Measurements from ENCODE around the gene FOXD4L6. TPM values are rescaled to one million over a fixed set of nuclear protein-coding genes. Genes with fewer than 3 reads are reported as not detected.
"Not testable (repeated sequence)": the region's sequence is repeated elsewhere in the genome, so short reads cannot be mapped to it uniquely, and the experiment has no call there.

Gene FOXD4L6
- under 0.01 TPM in 1 of 2 replicates, not detected in the other for total RNA-seq

DNA sequence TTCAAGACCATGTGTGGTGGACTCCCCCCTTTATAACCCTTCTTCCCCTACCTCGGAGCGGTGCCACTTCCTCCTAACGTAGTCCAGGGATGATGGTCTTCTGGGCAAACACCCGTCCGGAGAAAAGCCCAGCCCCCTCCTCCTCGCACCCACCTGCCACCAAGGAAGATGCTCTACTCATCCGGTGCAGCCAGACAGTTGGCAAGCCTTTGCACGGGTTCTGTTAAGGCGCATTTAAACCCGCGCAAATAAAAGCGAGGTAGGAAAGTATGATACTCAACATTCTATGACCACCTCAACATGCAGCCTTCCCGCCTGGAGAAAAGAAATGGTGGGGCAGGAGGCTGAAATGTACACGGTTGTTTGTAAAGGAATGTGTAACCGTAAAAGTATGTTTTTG, at the start of gene FOXD4L6:
Gene FOXD4L6, minus strand, starts transcription at position 101 of the 400 bp plus-strand sequence. CDS start 298 bp downstream, outside the sequence.
- not testable (repeated sequence) for H3K4me1 ChIP-seq (ENCODE audit: insufficient read depth, low read length); H3K4me2 ChIP-seq (ENCODE audit: insufficient read depth, low read length); H3K27ac ChIP-seq (ENCODE audit: low read depth, low read length); DNase-seq (ENCODE audit: insufficient read length, low spot score, missing footprints); H3K4me3 ChIP-seq (ENCODE audit: insufficient read depth, low read length); H3K36me3 ChIP-seq (ENCODE audit: insufficient read depth, low read length); H2AFZ ChIP-seq (ENCODE audit: low read length); H4K20me1 ChIP-seq (ENCODE audit: insufficient read depth, low read length); H3K9me3 ChIP-seq (ENCODE audit: low read depth, low read length); H3K79me2 ChIP-seq (ENCODE audit: insufficient read depth, low read length); H3K27me3 ChIP-seq (ENCODE audit: insufficient read depth, low read length)

DNA sequence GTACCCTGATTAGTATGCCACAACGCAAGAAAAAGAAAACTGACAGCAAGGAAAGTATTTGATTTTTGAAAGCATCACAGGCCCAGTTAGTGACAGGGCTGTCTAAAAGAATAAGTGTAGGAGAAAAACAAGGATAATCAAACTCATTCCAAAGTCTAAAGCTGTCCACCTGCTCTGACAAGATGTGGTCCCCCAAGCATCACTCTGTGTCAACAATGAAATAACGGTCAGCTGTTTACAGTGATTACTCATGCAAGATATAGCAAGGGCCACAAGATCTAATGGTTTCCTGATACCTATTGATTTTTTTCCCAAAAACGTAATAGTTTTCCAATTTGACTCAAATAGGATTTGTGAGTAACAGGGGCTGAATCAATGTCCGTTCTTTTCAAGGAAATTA, 46.5 kb upstream of the FOXD4L6 start:
- H3K4me3 ChIP-seq (ENCODE audit: insufficient read depth, low read length); H2AFZ ChIP-seq (ENCODE audit: low read length); H4K20me1 ChIP-seq (ENCODE audit: insufficient read depth, low read length); H3K4me1 ChIP-seq (ENCODE audit: insufficient read depth, low read length); H3K9me3 ChIP-seq (ENCODE audit: low read depth, low read length); H3K27me3 ChIP-seq (ENCODE audit: insufficient read depth, low read length); H3K27ac ChIP-seq (ENCODE audit: low read depth, low read length); H3K36me3 ChIP-seq (ENCODE audit: insufficient read depth, low read length); DNase-seq (ENCODE audit: insufficient read length, low spot score, missing footprints); H3K4me2 ChIP-seq (ENCODE audit: insufficient read depth, low read length); H3K79me2 ChIP-seq (ENCODE audit: insufficient read depth, low read length): not testable (repeated sequence)

DNA sequence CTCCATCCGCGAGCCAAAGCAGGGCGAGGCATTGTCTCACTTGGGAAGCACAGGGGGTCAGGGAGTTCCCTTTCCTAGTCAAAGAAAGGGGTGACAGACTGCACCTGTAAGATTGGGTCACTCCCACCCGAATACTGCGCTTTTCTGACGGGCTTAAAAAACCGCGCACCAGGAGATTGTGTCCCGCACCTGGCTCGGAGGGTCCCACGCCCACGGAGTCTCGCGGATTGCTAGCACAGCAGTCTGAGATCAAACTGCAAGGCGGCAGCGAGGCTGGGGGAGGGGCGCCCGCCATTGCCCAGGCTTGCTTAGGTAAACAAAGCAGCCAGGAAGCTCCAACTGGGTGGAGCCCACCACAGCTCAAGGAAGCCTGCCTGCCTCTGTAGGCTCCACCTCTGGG, 21.6 kb upstream of the FOXD4L6 start:
- not testable (repeated sequence) for H3K4me2 ChIP-seq (ENCODE audit: insufficient read depth, low read length); H3K4me1 ChIP-seq (ENCODE audit: insufficient read depth, low read length); H4K20me1 ChIP-seq (ENCODE audit: insufficient read depth, low read length); H3K36me3 ChIP-seq (ENCODE audit: insufficient read depth, low read length); H2AFZ ChIP-seq (ENCODE audit: low read length); H3K9me3 ChIP-seq (ENCODE audit: low read depth, low read length); H3K4me3 ChIP-seq (ENCODE audit: insufficient read depth, low read length); DNase-seq (ENCODE audit: insufficient read length, low spot score, missing footprints); H3K27me3 ChIP-seq (ENCODE audit: insufficient read depth, low read length); H3K79me2 ChIP-seq (ENCODE audit: insufficient read depth, low read length); H3K27ac ChIP-seq (ENCODE audit: low read depth, low read length)

DNA sequence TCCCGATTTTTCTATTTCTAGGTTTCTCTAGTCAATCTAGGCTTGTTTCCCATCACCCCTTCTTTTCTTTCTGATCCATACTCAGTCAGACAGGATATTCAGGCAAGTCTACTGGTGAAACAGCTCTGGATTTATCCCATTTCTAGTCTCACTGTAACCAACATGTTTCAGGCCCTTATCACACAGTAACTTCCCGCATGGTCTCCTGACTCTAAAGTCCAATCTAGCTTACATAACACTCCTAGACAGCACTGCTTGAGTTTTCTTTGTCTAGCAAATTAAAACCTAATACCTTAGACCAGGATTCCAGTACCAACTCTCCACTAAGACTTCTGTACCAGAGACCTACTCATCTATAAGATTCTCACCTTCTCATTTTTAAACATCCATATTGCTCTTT, 13.4 kb upstream of the FOXD4L6 start:
- H3K36me3 ChIP-seq (ENCODE audit: insufficient read depth, low read length); H3K4me3 ChIP-seq (ENCODE audit: insufficient read depth, low read length); DNase-seq (ENCODE audit: insufficient read length, low spot score, missing footprints); H3K79me2 ChIP-seq (ENCODE audit: insufficient read depth, low read length); H3K4me1 ChIP-seq (ENCODE audit: insufficient read depth, low read length); H3K4me2 ChIP-seq (ENCODE audit: insufficient read depth, low read length); H3K9me3 ChIP-seq (ENCODE audit: low read depth, low read length); H4K20me1 ChIP-seq (ENCODE audit: insufficient read depth, low read length); H3K27ac ChIP-seq (ENCODE audit: low read depth, low read length); H2AFZ ChIP-seq (ENCODE audit: low read length); H3K27me3 ChIP-seq (ENCODE audit: insufficient read depth, low read length): not testable (repeated sequence)

DNA sequence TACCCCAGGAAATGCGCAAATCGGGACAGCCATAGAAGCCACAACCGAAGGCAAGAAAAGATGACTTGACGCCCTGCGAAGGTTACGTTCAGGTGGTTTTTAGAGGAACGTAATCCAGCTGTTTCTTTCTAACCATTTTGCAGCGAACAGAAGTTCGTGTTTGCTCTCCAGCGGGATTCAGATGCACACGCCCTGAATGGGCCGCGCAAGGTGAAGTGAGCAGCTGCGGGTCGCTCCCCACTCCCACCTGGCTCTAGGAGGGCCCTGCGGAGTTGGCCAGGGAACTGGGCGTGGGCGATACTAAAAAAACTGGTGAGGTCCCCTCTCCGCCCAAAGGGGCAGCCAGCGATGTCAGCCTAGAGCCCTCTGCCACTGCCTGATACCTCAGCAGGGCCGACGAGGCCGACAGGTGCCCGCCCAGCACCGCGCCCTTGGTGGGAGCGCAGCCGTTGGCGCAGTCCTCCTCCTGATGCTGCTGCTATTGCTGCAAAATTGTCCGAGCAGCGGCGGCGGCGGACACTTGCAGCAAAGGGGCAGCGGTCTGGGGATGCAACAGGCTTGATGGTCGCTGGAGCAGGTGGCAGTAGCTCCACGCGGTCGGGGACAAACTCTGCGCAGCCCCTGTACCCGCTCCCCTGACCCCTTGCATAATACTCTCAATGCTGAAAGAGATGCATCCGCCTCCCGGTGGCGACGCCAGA, 1.6 kb downstream of the FOXD4L6 start:
- H3K4me1 ChIP-seq (ENCODE audit: insufficient read depth, low read length); H3K36me3 ChIP-seq (ENCODE audit: insufficient read depth, low read length); H3K27ac ChIP-seq (ENCODE audit: low read depth, low read length); H3K4me3 ChIP-seq (ENCODE audit: insufficient read depth, low read length); H3K27me3 ChIP-seq (ENCODE audit: insufficient read depth, low read length); H2AFZ ChIP-seq (ENCODE audit: low read length); H3K4me2 ChIP-seq (ENCODE audit: insufficient read depth, low read length); H4K20me1 ChIP-seq (ENCODE audit: insufficient read depth, low read length); H3K79me2 ChIP-seq (ENCODE audit: insufficient read depth, low read length); DNase-seq (ENCODE audit: insufficient read length, low spot score, missing footprints); H3K9me3 ChIP-seq (ENCODE audit: low read depth, low read length): not testable (repeated sequence)

DNA sequence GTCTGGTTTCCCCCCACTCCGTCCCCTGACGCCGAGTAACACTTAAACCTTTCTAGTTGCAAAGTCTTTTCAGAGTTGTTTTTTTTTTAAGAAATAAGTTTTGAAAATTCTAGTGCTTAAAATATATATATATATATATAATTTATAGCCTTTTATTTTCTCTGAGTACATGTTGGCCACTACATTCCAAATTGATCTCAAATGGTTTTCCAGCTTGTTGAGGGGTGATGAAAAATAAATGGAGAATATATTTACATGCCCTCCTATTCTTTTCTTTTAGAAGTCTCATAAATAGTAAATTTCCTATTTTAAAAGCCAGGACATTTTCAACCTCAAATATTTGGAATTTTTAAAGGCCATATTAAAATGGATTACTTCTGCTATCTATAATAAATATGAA, 2.5 kb downstream of the FOXD4L6 start:
- not testable (repeated sequence) for H3K4me2 ChIP-seq (ENCODE audit: insufficient read depth, low read length); H3K4me1 ChIP-seq (ENCODE audit: insufficient read depth, low read length); H3K27me3 ChIP-seq (ENCODE audit: insufficient read depth, low read length); H3K27ac ChIP-seq (ENCODE audit: low read depth, low read length); H3K36me3 ChIP-seq (ENCODE audit: insufficient read depth, low read length); H4K20me1 ChIP-seq (ENCODE audit: insufficient read depth, low read length); H3K9me3 ChIP-seq (ENCODE audit: low read depth, low read length); H2AFZ ChIP-seq (ENCODE audit: low read length); H3K79me2 ChIP-seq (ENCODE audit: insufficient read depth, low read length); DNase-seq (ENCODE audit: insufficient read length, low spot score, missing footprints); H3K4me3 ChIP-seq (ENCODE audit: insufficient read depth, low read length)

DNA sequence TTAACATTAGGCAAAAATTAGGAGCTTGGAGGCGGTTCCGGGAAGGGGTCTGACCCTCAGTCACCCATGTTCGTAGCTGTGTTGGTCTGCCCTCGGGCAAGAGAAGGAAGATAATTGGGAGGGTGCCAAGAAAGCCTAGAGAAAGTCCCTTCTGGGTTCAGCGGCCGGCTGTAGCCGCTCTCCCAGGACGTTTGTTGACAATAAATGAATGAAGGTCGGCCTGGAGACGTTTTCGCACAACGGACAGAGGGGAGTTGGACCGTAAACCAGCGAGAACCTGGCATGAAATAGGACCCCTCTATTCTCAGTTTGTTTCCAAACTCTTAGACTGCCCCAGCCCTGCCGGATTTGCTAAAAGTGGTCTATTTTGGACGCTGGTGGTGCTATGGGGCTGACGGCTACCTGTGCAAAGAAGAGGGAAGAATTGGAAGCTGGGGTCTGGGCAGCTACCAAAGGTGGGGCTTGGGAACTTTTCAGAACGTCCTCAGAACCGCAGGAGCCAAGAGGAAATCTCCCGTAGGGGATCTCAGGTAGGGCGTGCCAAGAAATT, 3.3 kb downstream of the FOXD4L6 start:
- H3K79me2 ChIP-seq (ENCODE audit: insufficient read depth, low read length); H3K36me3 ChIP-seq (ENCODE audit: insufficient read depth, low read length); DNase-seq (ENCODE audit: insufficient read length, low spot score, missing footprints); H3K27me3 ChIP-seq (ENCODE audit: insufficient read depth, low read length); H3K4me2 ChIP-seq (ENCODE audit: insufficient read depth, low read length); H3K27ac ChIP-seq (ENCODE audit: low read depth, low read length); H2AFZ ChIP-seq (ENCODE audit: low read length); H4K20me1 ChIP-seq (ENCODE audit: insufficient read depth, low read length); H3K4me3 ChIP-seq (ENCODE audit: insufficient read depth, low read length); H3K9me3 ChIP-seq (ENCODE audit: low read depth, low read length); H3K4me1 ChIP-seq (ENCODE audit: insufficient read depth, low read length): not testable (repeated sequence)

DNA sequence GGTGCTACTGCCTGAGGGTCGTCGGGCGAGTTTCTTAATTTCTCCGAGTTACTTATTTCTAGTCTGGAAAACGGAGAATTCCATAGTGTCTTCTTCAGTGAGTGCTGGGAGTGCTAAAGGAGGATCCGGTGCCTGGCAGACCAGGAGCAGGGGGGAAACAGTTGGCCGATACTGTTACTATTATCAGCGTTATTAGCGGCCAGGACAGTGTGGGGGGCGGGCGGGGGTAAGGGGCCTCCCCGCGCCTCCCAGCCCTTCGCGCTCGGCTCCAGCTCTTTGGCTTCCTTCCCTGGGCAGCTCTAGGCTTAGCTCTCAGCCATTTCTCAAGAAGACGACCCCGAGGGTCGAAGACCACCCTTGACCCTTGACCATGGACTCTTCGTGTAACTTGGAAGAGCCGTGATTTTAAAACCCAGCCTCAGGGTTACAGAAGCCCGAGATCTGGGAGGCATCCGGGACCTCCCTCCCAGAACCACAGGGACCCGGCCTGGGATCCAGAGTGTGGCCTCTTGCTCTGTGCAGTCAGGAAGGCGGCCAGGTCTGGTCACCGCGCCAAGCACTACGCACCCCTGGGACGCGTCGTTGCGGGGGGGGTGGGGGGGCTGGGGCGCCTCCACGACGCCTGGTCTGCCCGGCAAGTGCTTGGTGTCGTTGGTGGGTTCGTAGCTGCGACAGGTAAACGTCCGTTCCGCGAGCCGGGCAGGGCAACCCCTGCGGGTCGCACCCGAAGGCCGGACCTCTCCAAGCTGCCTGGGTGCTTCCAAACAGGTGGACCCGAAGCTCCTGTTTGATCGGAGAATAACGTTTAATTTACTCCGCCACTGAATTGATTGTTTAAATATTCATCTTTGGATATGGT, 4.0 kb downstream of the FOXD4L6 start:
- H3K9me3 ChIP-seq (ENCODE audit: low read depth, low read length); H2AFZ ChIP-seq (ENCODE audit: low read length); H3K27ac ChIP-seq (ENCODE audit: low read depth, low read length); DNase-seq (ENCODE audit: insufficient read length, low spot score, missing footprints); H3K4me1 ChIP-seq (ENCODE audit: insufficient read depth, low read length); H3K27me3 ChIP-seq (ENCODE audit: insufficient read depth, low read length); H4K20me1 ChIP-seq (ENCODE audit: insufficient read depth, low read length); H3K4me3 ChIP-seq (ENCODE audit: insufficient read depth, low read length); H3K79me2 ChIP-seq (ENCODE audit: insufficient read depth, low read length); H3K4me2 ChIP-seq (ENCODE audit: insufficient read depth, low read length); H3K36me3 ChIP-seq (ENCODE audit: insufficient read depth, low read length): not testable (repeated sequence)
